Stimulated activated naive CD4-positive, alpha-beta T cell treated with Interleukin-2 at 50 U/mL for 16 hours (primary cell): Measurements from ENCODE around the gene RAC2.

Experiments used
- DNase-seq: peaks from one replicate; lab custom pipeline; 2025; lab: John Stamatoyannopoulos, UW

Gene RAC2

DNA sequence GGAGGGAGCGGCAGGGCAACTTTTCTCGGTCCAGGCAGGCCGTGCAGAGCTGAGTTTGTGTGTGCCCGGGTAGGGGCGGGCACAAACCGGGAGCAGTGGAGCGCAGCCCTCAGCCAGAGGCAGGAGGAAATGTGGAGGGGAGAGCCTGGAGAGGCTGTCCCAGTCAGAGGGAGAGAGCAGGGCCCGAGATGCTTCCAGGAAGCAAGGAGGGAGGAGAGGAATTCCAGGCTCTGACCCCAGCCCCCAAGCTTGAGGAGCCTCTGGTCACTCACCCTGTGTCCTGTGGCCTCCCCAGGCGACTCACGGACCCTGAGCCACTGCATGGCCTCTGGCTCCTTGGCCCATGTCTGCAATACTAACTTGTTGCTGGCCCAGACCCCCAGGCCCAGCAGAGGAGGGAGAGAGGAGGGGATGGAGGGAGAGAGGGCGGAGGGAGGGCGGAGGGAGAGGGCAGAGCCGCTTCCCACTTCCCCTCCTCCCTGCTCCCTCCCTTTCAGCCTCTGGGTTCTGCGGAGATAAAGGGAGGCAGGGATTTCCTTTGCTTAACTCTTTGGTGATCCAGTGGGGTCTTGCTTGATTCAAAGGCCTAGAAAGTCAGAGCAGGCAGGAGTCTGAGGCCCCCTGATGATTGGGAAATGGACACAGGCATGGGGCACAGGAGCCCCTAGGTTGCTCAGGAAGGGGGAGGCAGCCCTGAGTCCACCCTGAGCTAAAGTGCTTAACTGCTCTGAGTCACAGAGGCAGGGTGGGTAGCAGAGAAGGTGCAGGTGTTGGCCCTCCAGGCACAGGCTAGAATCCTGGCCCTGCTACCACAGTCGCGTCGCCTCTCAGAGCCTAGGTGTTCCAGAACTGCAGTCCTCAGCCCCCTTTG is 55.9 kb downstream of the RAC2 start, which contains the start of gene C1QTNF6:
C1QTNF6 (minus strand) TSS at position 357 of the 871 bp plus-strand sequence; CDS start at position 323, 34 bp downstream.
- DNase-seq, result no peak

- DNase-seq, result no peak
Measured at GRCh38 chr22:37187552-37187890, 56.5 kb downstream of the RAC2 start.

- DNase-seq, result no peak
Measured at GRCh38 chr22:37186997-37187522, 57.0 kb downstream of the RAC2 start.

DNA sequence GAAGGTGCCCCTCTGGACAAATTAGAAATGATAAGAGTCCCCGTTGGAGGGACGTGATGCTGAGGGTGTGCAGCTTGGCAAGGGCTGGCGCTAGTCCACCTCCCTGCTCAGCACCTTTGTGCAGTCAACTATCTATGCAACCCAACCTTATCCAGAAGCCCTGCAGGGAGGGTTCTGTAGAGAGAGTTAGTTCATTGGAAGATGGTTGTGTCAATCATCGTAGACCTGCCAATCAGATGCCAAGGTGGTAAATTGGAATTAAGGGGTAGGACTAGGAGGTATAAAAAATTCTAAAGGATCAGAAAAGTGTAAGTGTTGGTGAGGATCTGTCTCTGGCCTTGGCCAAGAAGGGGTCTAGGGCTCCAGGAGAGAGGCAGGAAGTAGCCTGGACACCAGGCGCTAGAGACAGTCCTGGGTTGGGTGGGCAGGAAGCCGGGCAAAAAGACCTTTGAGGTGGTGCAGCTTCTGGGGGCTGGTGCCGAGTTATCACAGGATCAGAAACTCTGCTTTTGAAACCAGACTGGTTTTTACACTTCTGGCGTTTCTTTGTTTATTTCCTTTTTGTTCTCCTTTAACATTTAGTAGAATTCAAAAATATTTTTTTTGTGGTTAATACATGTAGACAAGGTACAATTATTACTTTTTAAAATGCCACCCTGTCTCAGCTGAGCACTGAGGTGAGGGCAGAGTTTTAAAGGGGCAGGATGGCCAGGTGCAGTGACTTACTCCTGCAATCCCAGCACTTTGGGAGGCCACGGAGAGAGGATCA is 57.7 kb downstream of the RAC2 start:
- peak; percentile 19 for DNase-seq

GRCh38 chr22:37185646-37186227 is 58.3 kb downstream of the RAC2 start:
- no peak for DNase-seq

DNA sequence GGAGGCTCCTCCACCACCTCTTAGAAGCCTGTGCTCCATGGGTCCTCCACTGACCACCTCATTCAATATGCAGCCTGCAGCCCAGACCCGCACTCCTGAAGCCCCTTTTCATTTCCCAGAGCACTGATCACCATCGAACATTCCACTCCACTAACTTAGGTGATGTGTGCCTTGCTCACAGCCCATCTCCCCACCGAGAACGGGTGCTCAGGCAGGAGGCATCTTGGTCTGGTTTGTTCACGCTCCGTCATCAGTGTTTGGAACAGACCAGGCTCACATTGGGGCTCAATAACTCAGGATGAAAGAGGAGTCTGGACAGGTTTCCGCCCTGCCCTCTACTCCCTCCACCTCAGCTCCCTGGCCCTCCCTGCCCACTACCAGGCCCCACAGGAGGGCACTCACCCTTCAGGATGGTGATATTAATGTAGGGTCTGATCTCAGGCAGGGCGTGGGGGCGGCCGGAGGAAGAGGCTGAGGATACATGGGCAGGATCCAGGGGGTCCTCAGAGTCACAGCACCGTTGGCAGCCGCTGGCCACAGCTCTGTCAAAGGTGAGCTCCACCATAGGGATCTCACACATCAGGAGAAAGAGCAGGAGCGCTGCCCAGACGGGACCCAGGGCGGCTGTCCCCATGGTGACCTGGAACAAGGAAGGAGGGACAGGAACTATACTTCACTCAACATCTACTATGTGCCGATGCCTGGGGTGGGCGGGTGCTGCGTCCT is 59.1 kb downstream of the RAC2 start:
- DNase-seq, result no peak

DNA sequence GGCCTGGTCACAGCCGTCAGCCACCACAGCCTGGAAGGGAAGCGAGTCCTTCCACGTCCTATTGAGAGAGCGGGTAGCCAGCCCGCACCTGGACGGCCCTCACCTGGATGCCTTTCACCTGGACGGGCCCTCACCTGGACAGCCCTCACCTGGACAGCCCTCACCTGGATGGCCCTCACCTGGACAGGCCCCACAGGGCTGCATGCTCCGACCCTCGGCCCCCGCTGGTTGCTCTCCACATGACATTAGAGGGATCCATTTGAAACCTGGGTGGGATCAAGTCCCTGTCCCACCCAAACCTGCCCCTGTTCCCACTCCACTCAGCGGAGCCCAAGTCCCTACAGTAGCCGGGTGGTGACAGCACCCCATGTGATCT is 59.7 kb downstream of the RAC2 start:
- no peak for DNase-seq

DNA sequence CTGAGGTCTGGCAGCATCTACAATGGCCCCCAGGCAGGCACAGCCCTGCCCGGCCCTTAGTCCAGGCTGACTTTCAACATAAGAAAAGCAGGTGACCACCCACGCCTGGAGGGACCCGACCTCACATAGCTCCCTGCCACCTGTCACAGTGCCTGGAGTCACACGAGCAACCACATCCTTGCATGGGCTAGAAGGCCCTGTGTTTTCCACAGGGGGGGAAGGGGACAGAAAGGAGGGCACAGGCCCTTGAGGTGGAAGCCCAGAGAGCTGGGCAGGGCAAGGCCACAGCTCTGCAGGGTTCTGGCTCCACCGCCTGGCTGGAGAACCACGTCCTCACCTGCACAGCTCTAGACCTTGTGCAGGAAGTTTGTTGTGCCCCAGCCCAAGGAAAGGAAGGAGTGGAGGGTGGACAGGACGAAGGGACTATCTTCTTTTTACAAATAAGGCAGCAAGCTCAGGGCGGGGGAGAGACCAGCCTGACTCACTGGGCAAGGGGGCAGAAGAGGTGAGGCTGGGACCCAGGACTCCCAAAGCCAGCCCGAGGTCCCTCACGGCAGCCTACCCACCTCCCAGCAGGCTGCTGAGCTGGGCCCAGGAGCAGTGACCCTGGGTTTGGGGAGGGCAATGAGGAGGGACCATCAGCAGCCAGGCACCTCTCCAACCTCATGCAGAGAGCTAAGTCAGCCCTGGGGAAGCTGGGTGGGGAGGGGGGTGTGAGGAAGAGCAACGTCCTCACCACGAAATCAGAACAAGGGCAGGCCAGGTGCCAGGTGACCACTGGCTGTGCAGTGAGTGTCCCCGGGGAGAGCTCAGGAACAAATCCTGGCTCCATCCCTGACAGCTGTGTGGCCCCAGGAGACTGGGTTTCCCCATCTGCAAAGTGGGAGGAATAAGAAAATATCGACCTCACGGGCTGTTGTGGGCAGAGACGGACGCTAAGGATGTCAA is 60.4 kb downstream of the RAC2 start:
- DNase-seq, result no peak

DNA sequence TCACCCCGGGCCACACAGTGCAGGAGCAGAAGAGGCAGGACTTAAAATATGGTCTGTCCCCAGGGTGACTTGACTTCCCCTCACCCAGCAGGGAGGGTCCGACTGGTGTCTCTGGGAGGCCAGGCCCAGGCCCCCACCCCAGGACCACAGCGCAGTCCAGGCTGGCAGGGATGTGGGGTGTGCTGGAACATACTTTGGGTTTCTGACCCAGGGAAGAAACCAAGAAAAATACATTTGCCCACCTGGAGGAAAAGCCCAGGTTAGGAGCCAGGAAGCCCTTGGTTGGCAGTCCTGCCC is 61.2 kb downstream of the RAC2 start:
- no peak for DNase-seq

DNA sequence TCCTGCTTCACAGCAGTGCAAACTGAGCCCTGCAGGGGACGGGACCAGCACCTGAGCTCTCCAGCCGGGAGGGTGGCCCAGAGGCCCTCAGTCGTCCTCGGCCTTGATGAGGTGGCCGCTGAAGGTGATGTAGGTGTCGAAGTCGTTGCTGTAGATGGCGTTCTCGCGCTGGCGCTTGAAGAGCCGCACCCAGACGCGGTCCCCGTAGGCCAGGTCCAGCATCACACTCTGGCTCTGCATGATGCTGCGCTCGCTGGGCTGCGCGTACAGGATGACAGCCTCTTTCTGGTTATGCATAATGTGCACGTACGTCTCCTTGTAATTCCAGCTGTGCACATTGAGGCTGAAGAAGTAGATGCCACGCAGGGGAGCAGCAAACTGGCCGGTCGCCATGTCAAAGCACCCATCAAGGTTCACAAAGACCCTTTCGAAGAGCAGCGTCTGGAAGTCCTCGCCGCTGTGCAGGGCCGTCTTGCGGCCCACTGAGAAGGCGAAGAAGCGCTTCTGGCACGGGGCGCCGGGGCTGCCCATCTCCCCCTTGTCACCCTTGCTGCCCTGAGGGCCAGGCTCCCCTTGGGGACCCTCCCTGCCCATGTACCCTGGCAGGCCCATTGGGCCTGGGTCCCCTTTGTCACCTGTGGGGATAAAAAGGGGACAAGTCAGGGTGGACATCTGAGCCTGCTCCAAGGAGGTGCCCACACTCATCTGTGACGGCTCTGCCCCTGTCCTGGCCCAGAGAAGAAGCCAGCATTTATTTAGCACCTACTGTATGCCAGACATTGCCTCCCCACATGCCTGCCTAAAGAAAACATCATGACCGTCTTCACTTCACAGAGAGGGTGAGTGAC is 61.7 kb downstream of the RAC2 start:
- DNase-seq, result no peak

GRCh38 chr22:37181681-37182080 is 62.4 kb downstream of the RAC2 start:
- no peak for DNase-seq

GRCh38 chr22:37180531-37181231 is 63.4 kb downstream of the RAC2 start:
- no peak for DNase-seq

DNA sequence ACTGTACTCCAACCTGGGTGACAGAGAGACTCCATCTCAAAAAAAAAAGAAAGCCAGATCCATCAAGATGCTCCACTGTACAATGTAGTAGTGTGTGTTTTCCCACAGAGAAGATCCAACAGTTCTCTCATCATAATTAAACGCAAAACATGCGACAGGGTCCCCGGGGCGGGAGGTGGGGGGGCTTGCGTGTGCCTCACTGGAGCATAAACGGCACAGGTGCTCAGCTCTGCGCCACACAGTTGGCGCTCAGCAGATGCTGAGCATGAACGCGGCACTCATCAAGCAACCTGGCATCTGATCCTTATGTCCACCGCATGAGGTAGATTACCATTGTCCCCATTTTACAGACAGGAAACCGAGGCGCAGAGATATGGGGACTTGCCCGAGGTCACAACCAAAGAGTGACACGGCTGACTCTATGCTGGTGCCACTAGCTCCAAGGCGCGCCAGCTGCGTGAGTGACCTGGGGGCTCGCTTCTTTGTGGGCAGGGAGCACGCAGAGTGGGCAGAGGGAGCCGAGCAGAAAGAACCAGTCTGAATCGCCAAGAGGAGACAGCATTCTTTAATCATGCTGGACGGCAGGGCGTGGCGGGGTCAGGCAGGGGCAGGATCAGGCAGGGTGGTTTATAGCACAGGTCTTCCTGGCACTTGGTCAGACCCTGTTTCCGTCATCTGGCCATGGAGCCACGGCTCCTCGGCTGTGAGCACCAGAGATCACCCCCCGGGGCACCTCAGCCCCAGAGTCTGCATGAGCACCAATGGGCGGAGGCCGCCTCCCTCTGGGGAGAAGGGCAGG is 64.2 kb downstream of the RAC2 start:
- DNase-seq, result no peak

- no peak for DNase-seq
Measured at GRCh38 chr22:37179126-37179470, 65.0 kb downstream of the RAC2 start.

DNA sequence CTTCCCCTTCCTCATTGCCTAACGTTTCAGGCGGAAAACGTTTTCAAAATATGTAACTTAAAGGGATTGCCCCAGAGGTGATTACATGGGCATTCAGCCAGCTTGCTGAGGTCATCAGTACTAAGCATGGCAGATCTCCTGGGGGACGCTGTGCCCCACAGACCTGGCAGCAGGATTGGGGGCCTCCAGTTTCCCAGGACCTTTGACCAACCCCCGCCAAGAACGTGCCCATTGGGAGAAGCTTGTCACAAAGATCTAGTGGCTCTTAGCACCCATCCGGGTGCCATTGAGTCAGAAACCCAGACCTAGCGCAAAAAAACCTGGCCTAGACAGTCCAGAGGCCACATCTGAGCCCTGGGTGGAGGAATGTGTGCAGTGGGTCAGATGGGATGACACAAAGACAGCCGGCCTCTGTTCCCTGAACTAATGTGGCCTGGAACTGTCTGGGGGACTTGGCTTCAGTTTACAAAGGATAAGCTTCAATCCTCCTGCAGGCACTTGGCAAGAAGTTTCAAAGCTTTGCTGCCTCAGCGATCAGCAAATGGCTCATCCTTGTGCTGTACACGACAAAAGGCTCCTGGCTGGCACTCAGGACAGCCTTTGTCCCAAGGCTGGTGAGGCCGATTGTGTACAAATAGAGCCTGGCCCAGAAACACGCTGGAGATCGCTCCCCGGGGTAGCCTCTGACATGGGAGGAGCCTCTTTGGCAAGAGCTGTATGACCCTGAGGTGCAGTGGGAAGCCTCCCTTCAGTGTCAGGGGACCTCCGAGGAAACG is 65.5 kb downstream of the RAC2 start:
- DNase-seq, result no peak

DNA sequence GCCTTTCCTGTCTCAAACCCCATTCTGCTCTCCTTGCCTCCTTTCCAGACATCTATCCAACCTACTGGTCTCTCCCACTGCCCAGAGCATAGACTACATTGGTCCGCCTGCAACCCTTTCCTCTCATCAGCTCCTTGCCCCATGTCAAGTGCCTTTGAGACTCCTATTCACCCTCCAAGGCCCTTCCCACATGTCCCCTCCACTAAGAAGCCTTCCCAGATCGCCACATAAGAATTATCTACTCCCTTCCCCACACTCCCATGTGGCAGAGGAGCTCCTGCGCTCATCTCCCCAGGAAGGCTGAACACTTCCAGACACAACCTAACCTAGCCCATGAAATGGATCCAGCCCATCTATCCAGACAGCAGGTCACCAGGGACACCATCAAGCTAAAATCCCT is 66.3 kb downstream of the RAC2 start:
- no peak for DNase-seq

DNA sequence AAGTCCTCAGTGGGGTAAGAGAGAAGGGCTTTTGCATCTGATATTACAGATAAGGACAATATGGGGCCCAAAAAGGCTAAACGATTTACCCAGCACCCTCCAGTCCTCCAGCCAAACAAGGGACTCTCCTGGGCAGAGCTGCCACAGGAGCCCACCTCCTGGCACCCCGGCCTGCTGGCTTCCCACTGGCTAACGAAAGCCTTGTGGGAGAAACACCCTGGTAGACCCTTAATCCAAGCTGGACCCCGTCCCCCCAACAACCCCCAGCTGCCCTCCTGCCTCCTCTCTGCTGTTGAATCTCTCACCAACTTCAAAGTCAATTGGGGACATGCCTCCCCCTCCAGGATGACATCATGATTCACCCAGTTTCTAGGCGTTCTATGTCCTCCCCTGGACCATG is 66.8 kb downstream of the RAC2 start:
- no peak for DNase-seq

DNA sequence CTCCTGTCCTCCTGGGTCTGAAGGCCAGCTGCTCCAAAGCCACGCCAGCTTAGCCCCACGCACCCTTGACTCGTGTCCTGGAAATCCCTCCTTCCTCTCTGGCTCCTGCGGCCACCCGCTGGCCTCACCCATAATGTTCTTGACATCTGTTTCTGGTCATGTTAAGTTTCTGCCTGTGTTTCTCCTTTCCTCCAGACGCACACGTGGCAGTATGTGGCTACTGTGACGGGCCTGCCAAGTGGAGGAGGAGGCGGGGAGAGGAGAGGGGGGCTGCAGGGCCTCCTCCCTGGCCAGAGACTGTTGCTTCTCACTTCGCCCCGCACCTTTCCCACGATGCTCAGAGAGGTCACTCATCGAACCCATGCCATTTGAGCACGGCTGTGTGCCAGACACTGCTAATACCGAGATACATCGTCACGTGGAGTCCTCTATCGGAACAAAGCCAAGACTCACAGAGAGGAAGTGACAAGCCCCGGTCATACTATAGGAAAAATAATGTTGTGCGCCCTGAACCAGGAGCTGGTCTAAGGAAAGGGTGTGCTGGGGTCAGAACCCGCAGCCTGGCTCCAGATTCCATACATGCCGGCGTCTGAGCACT is 67.5 kb downstream of the RAC2 start:
- no peak for DNase-seq
